ENCODE data around the gene FMO1.
A peak's percentile ranks its signal among the peaks of the same experiment; 100 is the strongest.
"Not testable (repeated sequence)": the region's sequence is repeated elsewhere in the genome, so short reads cannot be mapped to it uniquely, and the experiment has no call there.

Gene FMO1, protein sequence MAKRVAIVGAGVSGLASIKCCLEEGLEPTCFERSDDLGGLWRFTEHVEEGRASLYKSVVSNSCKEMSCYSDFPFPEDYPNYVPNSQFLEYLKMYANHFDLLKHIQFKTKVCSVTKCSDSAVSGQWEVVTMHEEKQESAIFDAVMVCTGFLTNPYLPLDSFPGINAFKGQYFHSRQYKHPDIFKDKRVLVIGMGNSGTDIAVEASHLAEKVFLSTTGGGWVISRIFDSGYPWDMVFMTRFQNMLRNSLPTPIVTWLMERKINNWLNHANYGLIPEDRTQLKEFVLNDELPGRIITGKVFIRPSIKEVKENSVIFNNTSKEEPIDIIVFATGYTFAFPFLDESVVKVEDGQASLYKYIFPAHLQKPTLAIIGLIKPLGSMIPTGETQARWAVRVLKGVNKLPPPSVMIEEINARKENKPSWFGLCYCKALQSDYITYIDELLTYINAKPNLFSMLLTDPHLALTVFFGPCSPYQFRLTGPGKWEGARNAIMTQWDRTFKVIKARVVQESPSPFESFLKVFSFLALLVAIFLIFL

DNA sequence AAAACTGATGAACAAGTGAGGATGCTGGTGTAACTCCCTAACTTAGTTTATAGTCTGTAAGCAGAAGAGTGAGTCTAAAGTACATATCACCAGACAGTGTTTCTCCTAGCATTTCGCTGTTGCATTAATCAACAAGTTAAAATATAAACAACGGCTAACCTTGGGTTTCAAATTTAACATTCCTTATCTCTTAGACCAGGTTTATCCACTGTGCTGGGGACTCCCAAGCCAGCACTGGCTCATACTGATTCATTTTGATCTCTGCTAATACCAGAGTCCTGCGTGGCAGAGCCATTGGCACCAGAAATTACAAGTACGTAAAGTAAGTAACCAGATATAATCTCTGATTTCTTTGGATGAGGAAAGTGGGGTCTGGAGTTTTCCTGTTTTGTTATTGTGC lies at the start of gene FMO1:
FMO1 (plus strand) TSS at position 193 of the 400 bp plus-strand sequence. CDS start 9,594 bp downstream, outside the sequence.
- intact Hi-C loops (cut with DNase I): loop anchor here (10.0 kb wide), 1 partner anchor 66 kb away; the partner anchor contains the start of gene FMO4
- DNase-seq: no peak

DNA sequence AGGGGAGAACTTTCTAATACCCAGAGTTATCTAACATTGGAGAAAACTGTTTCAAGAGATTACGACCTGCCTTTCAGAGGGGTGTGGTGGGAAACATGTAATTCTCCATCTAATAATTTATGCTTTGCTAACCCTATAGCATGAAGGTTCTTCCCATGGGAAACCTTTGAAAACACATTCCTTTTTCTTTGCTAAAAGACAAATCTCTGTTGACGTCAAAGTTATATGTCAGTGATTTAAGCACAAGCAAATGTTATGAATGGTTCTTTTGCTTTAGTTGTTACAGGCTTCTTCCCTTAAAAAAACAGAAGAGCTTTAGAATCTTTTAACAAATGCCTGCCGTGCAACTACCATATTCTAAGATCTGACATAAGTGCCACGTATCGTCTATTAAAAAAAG lies 44.0 kb upstream of the FMO1 start:
- intact Hi-C loops (cut with DNase I): no loop called here
- DNase-seq: no peak

DNA sequence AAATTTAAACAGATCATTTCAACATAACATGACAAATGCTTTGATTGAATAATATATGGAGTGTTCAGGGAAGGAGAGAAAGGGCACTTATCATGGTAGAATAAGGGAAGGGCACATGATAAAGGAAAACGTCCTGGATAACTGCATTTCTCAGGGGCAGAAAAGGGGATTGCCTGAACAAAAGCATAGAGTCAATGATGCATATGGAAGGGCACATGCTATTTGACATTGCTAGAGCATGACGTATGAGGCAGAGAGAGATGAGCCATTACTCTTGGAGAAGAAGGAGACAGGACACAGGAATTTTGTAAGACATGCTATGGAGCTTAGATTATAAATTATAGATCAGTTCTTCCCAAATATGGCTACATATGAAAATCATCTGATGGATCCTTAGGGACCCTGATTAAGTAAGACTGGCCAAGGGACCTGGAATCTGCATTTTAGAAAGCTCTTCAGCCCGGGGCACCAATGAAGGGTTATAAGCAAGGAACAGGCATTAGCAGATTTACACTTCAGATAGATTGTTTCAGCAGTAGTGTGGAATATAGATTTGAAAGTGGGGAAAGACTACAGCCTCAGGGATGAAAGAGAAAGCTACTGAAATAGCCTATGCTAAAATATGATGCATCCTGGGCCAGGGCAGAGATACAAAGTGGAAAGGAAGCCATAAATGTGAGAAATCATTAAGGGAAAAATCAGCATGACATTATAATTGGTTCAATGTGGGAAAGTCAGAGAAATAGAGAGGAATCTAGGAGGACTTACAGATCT lies 41.9 kb upstream of the FMO1 start:
- intact Hi-C loops (cut with DNase I): no loop called here
- DNase-seq: no peak

DNA sequence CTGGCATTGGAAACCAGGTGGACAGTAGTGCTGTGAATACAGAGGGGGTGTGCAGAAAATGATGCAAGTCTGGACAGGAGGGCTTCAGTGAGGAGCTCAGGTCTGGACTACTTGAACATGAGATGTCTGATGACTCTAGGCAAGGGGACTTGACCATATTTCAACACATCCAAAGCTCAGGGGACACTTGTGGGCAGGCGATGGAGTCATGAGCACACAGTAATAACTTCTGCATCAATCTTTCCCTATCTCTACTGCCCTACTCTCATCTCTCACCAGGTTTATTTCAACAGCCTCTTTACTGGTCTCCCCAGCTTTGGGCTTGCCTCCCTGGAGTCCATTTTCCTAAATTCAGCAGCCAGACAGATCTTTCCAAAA lies 41.3 kb upstream of the FMO1 start:
- intact Hi-C loops (cut with DNase I): no loop called here
- DNase-seq: no peak

DNA sequence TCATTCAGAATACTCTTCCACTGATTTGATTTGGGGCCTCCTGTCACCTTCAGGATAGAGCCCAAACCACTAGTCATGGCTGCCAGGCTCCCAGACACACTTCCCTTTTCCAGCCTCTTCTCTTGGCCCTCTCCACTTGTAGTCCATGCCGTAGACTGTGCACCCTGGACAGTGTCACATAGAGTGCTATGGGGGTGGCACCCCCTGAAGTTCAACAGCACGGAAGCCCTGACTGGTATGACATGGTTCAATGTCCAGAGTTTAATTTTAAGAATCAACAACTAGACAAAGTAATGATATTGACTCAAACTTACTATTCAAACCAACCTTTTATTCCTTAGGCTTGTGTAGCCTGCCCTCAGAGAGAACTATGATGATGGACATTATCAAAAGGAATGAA lies 40.9 kb upstream of the FMO1 start:
- no peak for DNase-seq
- intact Hi-C loops (cut with DNase I): no loop called here

DNA sequence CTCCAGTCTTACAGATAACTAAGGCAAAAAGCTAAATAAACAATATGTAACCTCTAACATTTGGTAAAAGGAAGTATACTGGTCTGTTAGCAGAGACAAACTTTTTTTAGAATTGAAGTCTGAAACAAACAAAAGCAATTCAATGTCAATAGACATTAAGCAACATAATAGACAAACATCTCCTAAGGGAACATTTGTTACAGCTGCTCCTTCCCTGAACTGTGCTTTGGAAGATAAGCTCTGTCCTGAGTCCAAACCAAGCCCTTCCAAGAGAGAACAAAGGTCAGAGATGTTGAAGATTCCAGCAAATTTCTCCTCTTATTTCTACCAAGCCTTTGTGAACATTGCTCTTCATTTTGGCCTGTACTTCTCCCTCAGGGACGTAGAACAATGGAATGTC lies 37.9 kb upstream of the FMO1 start:
- no peak for DNase-seq
- intact Hi-C loops (cut with DNase I): no loop called here

DNA sequence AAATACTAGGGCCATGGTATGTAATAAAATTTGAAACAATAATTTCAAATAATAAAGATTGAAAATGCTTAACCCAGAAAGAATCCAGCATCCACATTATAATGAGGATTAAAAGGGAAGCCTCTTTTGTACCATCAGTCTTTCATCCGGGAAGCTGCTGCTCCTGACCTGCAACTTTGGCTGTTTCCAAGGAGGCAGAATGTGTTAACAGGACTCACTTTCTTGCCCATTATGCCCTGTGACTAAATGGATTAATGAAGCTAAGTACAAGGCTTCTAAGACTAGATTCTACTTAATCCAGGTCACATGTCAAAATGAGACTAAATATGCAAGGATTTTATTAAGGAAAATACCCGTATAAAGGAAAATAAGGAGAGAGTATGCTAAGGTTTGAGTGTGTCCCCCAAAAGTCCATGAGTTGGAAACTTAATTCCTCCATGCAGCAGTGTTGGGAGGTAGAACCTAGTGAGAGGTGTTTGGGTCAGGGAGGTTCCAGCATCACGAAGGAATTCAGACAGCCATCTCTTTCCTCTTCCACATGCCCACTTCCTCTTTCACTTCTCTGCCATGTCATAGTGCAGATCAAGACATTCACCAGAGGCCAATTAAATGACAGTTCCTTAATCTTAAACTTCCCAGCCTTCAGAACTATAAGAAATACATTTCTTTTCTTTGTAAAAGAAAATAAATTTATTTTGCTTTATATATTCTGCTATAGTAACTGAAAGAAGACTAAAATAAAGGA lies 35.5 kb upstream of the FMO1 start:
- intact Hi-C loops (cut with DNase I): no loop called here
- DNase-seq: no peak

DNA sequence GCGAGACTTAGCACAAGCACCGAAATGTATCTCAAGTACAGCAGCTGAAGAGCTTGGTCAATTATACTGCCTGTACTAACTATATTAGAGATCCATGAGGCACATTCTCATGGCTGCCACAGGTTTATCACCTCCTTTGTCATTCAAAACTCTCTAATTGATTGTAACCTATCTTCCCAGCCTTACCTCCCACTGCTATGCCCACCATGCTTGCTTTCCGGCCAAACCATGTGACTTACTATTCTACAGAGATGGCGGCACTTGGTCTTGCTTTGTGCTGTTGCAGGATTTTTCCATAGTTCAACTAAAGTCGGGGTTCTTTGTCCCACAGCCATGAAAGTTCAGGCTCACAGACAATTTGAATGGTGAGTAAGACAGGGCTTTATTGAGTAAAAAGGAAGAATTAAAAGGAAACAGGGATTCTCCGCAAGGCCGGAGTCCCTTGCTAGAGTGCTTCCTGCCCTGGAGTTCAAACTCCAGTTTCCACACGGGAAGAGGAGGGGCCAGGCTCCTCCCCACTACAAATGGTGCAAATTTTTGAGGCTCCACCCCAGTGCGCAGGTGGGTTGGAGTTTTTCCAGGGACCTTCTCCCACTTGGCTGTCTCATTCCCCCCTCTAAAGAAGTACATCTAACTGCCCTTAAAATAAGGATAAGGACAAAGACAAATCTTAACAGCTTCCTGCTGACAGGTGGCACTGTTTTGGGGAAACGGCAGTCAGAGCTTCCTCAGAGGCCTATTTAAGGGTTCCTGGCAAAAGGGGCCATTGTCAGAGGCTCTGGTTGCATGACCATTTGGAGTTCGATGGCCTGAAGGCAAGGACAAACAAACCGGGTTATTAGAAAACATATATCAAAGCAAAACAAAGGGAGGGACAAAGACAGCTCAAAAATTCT lies 34.5 kb upstream of the FMO1 start:
- no peak for DNase-seq
- intact Hi-C loops (cut with DNase I): no loop called here

DNA sequence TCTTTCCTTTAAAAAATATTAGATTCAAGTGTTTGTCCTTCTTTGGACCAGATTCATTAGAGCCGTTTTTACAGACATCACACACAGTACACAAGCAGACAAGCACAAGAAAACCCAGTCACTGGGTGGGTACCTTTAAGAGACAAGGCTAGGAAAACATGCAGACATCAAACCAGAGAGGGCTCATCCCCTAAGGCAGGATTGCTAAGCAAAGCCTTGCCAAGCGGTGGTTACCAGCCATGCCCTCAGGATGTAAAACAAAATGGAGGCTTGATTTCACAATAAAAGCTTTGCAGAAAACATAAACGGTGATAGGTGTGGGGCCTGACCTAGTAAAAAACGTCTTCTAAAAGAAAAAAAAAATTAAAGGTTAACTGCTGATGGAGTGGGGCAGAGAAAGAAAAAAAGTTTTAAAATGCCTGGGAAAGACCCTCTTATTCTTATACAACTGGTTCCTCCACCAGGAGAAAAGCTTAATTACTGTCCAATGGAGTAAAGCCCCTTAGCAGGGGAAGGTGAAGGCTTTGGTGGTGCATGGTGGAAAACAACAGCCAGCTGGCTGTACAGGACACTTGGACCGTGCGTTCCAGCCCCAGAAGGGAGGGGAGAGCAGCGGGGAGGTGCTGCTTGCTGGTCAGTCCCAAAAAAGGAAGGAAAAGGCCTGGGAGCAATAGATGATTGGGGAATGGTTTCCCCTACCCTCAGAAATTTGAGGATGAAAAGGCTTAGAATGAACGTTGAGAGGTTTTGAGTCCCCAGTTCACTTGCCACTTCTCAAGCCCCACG lies 30.4 kb upstream of the FMO1 start:
- DNase-seq: no peak
- intact Hi-C loops (cut with DNase I): no loop called here

DNA sequence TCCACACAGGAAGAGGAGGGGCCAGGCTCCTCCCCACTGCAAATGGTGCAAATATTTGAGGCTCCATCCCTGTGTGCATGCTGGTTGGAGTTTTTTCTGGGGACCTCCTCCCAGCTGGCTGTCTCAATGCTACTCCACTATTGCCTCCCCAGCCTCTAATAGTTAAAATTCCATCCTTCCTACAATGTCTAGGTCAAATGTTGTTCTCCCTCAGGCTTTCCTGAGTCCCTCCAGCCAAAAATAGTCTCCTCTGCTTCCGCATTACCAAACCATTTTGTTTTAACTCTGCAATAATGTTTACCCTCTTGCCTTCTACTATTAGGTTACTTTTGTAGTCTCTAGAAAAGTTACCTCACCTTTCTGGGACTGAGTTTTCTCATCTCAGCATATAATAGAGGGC lies 29.6 kb upstream of the FMO1 start:
- DNase-seq: no peak
- intact Hi-C loops (cut with DNase I): no loop called here

DNA sequence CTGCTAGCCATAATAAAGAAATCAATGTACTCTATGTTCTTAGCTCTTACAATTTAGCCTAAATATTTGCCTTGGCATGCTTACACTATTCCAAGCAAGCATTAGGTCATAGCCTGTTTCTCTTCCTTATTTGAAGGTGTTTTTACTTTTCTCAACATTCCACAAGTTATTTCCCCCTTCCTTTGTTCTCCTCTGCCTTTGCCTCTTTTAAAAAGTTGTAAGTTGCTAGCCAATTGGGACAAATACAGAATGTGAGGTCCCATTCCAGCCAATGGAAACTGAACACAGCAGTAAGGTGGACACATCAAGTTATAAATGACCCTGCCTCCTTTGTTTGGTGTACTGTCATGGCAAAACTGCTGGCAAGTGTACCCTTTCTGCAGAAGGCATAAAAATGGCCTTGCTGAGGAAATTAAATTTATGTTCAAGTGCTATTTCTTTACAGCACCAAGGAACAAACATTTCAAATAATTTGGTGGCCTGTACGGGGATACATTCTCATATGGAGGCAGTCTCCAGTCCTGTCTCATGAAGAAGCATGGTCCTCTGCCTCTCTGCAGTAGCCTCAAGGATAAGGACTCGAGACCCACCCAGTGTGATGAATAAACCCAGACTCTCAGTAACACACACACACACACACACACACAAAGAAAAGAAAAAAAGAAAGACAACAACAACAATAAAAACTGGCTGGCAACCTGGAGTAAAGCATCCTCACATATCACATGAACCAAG lies 28.8 kb upstream of the FMO1 start:
- no peak for DNase-seq

DNA sequence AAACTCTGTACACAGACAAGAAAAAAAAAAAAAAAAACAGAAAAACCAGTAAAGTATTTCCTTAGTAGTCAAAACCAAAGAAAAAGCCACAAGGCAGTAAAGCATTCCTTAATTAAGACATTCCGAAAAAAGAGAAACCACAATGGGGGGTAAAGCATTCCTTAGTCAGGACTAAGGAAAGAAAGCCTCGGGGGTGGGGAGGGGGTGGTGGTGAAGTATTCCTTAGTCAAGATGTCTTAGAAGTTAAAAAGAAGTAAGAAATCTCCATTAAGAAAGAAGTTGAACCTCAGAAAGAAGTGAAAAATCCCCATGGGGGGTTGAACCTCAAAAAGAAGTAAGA lies 28.2 kb upstream of the FMO1 start:
- DNase-seq: no peak
- intact Hi-C loops (cut with DNase I): no loop called here

More for the DNA sequence above, 28.8 kb upstream of the FMO1 start:
- intact Hi-C loops (cut with DNase I): no loop called here

DNA sequence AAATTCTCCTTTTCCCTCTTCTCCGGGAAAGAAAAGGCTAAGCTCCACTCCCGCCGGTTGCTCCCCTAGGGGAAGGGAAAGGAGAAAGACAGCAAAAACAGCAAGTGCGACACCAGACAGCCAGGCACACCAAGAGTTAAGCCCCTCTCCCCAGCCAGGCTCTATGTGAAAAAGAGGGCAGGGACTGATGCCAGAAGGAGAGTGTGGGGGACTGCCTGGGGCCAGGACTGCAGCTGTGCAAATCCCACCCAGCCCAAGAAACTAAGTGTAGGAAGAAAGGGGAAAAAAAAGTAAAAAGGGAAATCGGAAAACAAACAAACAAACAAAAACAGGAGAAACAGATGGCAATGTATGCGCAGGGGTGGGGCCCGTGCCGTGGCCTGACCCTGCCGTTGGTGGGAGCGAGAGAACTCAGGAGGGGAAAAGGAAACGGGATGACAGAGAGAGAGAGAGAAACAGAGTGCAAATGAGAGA lies 27.7 kb upstream of the FMO1 start:
- intact Hi-C loops (cut with DNase I): no loop called here
- DNase-seq: peak in 10 of 42 donors; percentile 6 to 40 (median 14)

DNA sequence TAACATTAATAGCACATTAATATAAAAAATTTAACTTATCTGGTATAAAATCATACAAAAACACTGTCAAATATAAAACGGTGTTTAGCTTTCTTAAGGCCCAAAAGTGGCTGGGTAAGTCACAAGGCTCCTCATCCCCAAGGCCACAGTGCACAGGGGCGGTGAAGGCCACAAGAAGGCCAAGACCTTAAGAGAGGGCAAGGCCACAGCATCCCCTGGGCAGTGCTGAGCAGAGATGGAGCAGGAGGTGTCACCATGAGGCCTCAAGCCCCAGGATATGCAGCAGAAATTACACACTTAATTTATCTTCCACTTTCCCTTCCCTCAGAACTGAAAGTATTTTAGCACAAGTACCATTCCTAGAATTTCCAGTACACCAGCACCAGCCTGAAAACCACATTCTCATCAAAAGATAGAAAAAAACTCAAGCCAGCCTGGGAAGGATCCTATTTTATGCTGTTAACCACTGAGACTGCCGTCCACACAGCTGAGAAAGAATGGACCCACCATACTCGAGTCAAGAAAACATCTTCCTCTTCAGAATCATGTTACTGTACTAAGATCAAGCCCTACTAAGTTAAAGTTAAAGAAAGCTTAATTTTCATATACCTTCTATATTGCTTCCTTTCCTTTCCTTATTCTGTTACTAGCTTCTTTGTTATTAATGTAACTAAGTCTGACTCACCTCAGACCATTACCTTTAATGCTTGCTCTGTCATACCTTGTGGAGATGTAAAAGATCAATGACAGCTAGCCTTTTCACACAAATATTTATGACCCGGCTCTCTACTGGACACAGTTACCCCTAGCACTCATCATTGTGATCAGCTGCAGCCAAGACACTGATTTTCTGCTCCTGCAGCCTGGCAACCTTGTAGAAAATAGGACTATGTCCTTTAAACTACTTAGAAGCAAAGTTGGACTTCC lies 26.4 kb upstream of the FMO1 start:
- intact Hi-C loops (cut with DNase I): no loop called here
- peak in 2 of 42 donors; percentile 2 to 38 for DNase-seq

DNA sequence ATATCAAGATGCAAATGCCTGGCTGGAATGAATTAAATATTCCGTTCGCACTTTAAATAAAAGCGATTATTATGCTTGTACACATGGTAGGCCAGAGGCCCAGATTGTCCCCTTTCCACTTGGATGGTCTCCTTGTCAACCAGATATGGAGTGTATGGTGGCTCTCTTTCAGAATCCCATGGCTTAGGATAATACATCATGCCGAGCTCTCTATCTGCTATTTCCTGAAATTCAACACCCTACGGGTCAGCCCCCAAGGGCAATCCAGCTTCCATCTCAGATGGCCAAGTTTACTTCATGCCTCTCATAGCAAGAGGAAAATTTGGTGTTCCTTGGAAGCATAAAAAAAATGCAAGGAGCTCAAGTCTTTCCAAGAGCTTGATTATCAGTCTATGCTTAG lies 25.4 kb upstream of the FMO1 start:
- DNase-seq: no peak
- intact Hi-C loops (cut with DNase I): no loop called here

DNA sequence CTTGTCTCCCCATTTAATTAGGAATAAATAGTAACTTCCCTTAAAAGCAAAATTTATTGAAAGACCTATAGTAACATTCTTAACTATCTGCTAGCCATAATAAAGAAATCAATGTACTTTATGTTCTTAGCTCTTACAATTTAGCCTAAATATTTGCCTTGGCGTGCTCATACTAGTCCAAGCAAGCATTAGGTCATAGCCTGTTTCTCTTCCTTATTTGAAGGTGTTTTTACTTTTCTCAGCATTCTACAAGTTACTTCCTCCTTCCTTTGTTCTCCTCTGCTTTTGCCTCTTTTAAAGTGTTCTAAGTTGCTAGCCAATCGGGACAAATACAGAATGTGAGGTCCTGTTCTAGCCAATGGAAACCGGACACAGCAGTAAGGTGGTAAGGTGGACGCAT lies 24.0 kb upstream of the FMO1 start:
- intact Hi-C loops (cut with DNase I); DNase-seq: not testable (repeated sequence)
